Lower leg skin (tissue), 4 donors: ENCODE data around the gene MUC5AC. TPM values are rescaled to one million over a fixed set of nuclear protein-coding genes. Genes with fewer than 3 reads are reported as not detected.

ENCODE experiments used
- DNase-seq, 2 donors: peaks; one replicate each; pipeline ENCODE4 v3.0.0-alpha.2; 2019; ENCODE audit warnings: low spot score in 2 of 2
- H3K4me3 ChIP-seq: fragments of 200-600 bp; sonication (generic); 2 replicates; pipeline ENCODE4 v1.5.1; 2017; ENCODE audit warnings: mild to moderate bottlenecking, low read depth; ENCODE audit not compliant: poor library complexity, severe bottlenecking
- CTCF ChIP-seq, 3 donors: fragments of 450-650 bp; IDR thresholded peaks; one replicate each; pipeline ENCODE4 v1.5.1; 2016; ENCODE audit warnings: antibody characterized with exemption in 3 of 3, mild to moderate bottlenecking in 3 of 3, moderate library complexity in 2 of 3
- POLR2A ChIP-seq, 2 donors: fragments of 450-650 bp; IDR thresholded peaks; one replicate each; pipeline ENCODE4 v1.6.1; 2016 to 2017; ENCODE audit warnings: antibody characterized with exemption in 2 of 2, mild to moderate bottlenecking in 1 of 2, moderate library complexity in 1 of 2
- WGBS, 2 donors: methylation state at CpG; one replicate each; pipeline ENCODE4 v1.1.5; 2018; 5-methylcytosine and 5-hydroxymethylcytosine counted together
- intact Hi-C: fragments of 100-400 bp; cut with DNase I; formaldehyde crosslinking; loops from one replicate; pipeline ENCODE4 v1.15.0; 2023; ENCODE audit warnings: low total_unique reads
- total RNA-seq, 4 donors: library from RNA; depleted of rRNA; stranded (reverse); fragments of >200 nt; gene quantifications; one replicate each; pipeline ENCODE4 v1.1.0, GENCODE V29; 2016

MUC5AC gene
- total RNA-seq, 4 donors from 2014 or later: 0.02 to 0.04 (median 0.03) TPM; not detected in 1

GRCh38 chr11:1206391-1207271 is 48.9 kb downstream of the MUC5AC start:
- intact Hi-C loops: loop anchor here (10.0 kb wide), 1 partner anchor 308 kb away; no protein-coding TSS in a partner anchor
- peak in 1 of 2 donors; percentile 82 for DNase-seq
- TF ChIP-seq CTCF (IDR thresholded peaks at IDR 0.05) (no peak), POLR2A (IDR thresholded peaks at IDR 0.05) (no peak)
- no peak overlapping the region for H3K4me3 ChIP-seq
- WGBS, 2 donors: 86 to 87% methylated on average over 34 to 38 of the region's 38 CpGs

GRCh38 chr11:1207401-1208143 is 49.8 kb downstream of the MUC5AC start:
- TF ChIP-seq CTCF (IDR thresholded peaks at IDR 0.05) (no peak), POLR2A (IDR thresholded peaks at IDR 0.05) (no peak)
- 71 to 74% methylated on average over 8 to 27 of the region's 34 CpGs for WGBS, 2 donors
- peak in 1 of 2 donors; percentile 83 for DNase-seq
- no peak overlapping the region for H3K4me3 ChIP-seq
- intact Hi-C loops: loop anchor here (10.0 kb wide), 1 partner anchor 307 kb away; no protein-coding TSS in a partner anchor

GRCh38 chr11:1208144-1208393 is 50.3 kb downstream of the MUC5AC start:
- intact Hi-C loops: loop anchor here (10.0 kb wide), 1 partner anchor 307 kb away; no protein-coding TSS in a partner anchor
- whole genome bisulfite sequencing, 2 donors: 85 to 89% methylated on average over 6 of the region's 6 CpGs
- TF ChIP-seq CTCF (IDR thresholded peaks at IDR 0.05) (no peak), POLR2A (IDR thresholded peaks at IDR 0.05) (no peak)
- no peak overlapping the region for H3K4me3 ChIP-seq
- DNase-seq: no peak

GRCh38 chr11:1208394-1209261 is 50.9 kb downstream of the MUC5AC start:
- no peak for TF ChIP-seq POLR2A (IDR thresholded peaks at IDR 0.05)
- no peak for TF ChIP-seq CTCF (IDR thresholded peaks at IDR 0.05)
- peak in 1 of 2 donors; percentile 74 for DNase-seq
- intact Hi-C loops: loop anchor here (10.0 kb wide), 1 partner anchor 306 kb away; no protein-coding TSS in a partner anchor
- 84 to 92% methylated on average over 34 to 39 of the region's 39 CpGs for WGBS, 2 donors
- no peak overlapping the region for H3K4me3 ChIP-seq

GRCh38 chr11:1209371-1210057 is 51.8 kb downstream of the MUC5AC start:
- no peak for TF ChIP-seq POLR2A (IDR thresholded peaks at IDR 0.05)
- no peak for TF ChIP-seq CTCF (IDR thresholded peaks at IDR 0.05)
- no peak overlapping the region for H3K4me3 ChIP-seq
- WGBS, 2 donors: 89 to 91% methylated on average over 17 of the region's 17 CpGs
- intact Hi-C loops: loop anchor here (10.0 kb wide), 1 partner anchor 305 kb away; no protein-coding TSS in a partner anchor
- peak in 1 of 2 donors; percentile 62 for DNase-seq
